ENCODE data around the gene PXT1. TPM values are rescaled to one million over a fixed set of nuclear protein-coding genes. Genes with fewer than 3 reads are reported as not detected.
"Not testable (repeated sequence)": the region's sequence is repeated elsewhere in the genome, so short reads cannot be mapped to it uniquely, and the experiment has no call there.

Gene PXT1
- total and polyA plus RNA-seq, 2 donors (not counting 1 experiment from before 2014, with no cell fraction given): 0.52 TPM; not detected in 1

DNA sequence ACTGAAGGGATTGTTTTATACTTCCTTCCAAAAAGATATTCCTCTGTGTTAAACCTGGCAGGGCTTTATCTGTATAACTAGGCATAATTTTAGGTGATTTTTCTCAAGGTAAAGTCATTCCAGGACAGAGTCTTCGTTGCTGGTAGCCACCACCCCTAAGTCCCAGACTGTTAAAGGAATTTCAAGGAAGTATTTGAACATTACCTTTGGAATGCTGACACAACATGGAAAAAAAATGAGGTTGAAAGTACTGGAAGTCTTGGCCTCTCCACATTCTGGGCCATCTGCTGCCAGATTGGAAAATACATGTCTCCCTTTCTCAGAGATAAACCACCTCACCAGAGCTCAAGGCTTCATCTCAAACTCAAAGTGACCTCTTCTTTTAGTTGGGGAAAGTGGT, 28.2 kb downstream of the PXT1 start:
- TF ChIP-seq, protein P1, sequence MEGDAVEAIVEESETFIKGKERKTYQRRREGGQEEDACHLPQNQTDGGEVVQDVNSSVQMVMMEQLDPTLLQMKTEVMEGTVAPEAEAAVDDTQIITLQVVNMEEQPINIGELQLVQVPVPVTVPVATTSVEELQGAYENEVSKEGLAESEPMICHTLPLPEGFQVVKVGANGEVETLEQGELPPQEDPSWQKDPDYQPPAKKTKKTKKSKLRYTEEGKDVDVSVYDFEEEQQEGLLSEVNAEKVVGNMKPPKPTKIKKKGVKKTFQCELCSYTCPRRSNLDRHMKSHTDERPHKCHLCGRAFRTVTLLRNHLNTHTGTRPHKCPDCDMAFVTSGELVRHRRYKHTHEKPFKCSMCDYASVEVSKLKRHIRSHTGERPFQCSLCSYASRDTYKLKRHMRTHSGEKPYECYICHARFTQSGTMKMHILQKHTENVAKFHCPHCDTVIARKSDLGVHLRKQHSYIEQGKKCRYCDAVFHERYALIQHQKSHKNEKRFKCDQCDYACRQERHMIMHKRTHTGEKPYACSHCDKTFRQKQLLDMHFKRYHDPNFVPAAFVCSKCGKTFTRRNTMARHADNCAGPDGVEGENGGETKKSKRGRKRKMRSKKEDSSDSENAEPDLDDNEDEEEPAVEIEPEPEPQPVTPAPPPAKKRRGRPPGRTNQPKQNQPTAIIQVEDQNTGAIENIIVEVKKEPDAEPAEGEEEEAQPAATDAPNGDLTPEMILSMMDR (IDR thresholded peaks at IDR 0.05): no peak
- TF ChIP-seq EZH2 (IDR thresholded peaks at IDR 0.05; ENCODE audit: borderline replicate concordance, insufficient read depth, low read depth, low read length, poor library complexity, severe bottlenecking): no peak
- peaks cover 2% of the 10 kb centered on the region for H3K9me3 Mint-ChIP-seq (ENCODE audit: insufficient read depth)
- intact Hi-C loops (cut with micrococcal nuclease): no loop called here
- Histone ChIP-seq H3K4me2 (replicated peaks; ENCODE audit: low read depth, low read length, poor library complexity, severe bottlenecking) (no peak overlapping the region), H3K36me3 (replicated peaks in 1 of 2; ENCODE audit: control extremely low read depth in 1 of 2, control insufficient read depth in 1 of 2, extremely low read depth in 1 of 2, insufficient read depth in 2 of 2, low read length in 1 of 2) (no peaks in the 10 kb centered on the region), H3K79me2 (ENCODE audit: control insufficient read depth, insufficient read depth, low read length) (no peaks in the 10 kb centered on the region), H3K9ac (ENCODE audit: low read length) (no peak overlapping the region), H3K27me3 (replicated peaks in 1 of 4; ENCODE audit: control extremely low read depth in 1 of 4, control insufficient read depth in 3 of 4, insufficient read depth in 4 of 4, low read length in 3 of 4) (no peaks in the 10 kb centered on the region), H2AFZ (ENCODE audit: insufficient read depth, low read depth, low read length, poor library complexity, severe bottlenecking) (no peak overlapping the region), H3K27ac (ENCODE audit: low read length in 2 of 2) (no peak overlapping the region), H4K20me1 (ENCODE audit: control insufficient read depth, insufficient read depth, low read length, poor library complexity, severe bottlenecking) (no peaks in the 10 kb centered on the region), H3K9me3 (ENCODE audit: control extremely low read depth in 1 of 3, control insufficient read depth in 2 of 3, insufficient read depth in 1 of 3, low read length in 2 of 3) (peaks cover 0 to 8% (median 0%) of the 10 kb centered on the region in 3 donors), H3K4me3 (ENCODE audit: control extremely low read depth in 1 of 5, extremely low read depth in 1 of 5, insufficient read depth in 1 of 5, low read depth in 2 of 5, low read length in 4 of 5) (no peak overlapping the region), H3K4me1 (ENCODE audit: control insufficient read depth in 2 of 2, insufficient read depth in 2 of 2, low read length in 2 of 2) (no peaks in the 10 kb centered on the region)
- WGBS (ENCODE audit: insufficient coverage): no CpG with 5 or more reads among the region's 1 CpG
- no peak overlapping the region for H3K4me3 Mint-ChIP-seq
- CTCF ChIA-PET: no interaction called here
- DNase-seq (no peak), ATAC-seq (ENCODE audit: low read depth) (no peak)
- POLR2A ChIA-PET: no interaction called here
- no peak overlapping the region for H3K27ac Mint-ChIP-seq
- H3K4me1 Mint-ChIP-seq: no peaks in the 10 kb centered on the region
- H3K27me3 Mint-ChIP-seq: peaks cover 12% of the 10 kb centered on the region

DNA sequence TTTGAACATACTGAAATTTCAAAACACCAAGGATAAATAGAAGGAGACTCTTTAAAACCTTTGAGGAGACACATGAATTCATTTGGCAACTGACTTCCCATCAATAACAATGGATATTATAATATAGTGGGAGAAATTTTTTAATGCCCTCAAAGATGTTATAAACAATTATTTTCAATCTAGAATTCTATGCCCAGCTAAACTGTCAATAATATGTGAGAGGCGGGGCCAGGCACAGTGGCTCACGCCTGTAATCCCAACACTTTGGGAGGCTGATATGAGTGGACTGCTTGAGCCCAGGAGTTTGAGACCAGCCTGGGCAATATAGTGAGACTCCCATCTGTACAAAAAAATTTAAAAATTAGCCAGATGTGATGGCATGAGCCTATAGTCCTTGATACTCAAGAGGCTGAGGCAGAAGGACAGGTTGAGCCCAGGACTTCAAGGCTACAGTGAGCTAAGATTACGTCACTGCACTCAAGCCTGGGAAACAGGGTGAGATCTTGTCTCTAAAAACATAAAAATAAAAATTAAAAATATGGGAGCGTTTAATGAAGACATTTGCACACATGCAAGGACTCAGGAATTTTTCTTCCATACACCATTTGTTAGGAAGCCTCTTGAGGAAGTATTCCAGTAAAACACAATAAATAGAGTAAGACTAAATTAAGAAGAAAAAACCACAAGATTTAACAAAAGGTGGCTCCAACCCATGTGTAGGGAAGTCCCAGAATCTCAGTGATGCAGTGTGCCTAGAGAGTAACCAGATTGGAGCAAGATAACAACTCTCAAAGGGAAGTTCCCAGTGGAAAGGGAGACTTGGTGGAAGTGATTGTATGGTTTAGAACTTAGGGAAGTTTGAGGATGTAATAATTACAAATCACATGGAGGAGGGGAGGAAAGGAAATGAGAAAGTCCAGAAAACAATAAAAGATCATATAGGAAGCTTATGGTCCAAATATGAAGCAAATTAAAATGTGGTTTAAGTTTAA, 28.9 kb downstream of the PXT1 start:
- CTCF ChIA-PET: no interaction called here
- no peaks in the 10 kb centered on the region for H3K79me2 ChIP-seq (ENCODE audit: control insufficient read depth, insufficient read depth, low read length)
- H3K9ac ChIP-seq (ENCODE audit: low read length): no peak overlapping the region
- WGBS (ENCODE audit: insufficient coverage): no CpG with 5 or more reads among the region's 4 CpGs
- Mint-ChIP-seq H3K4me1 (no peaks in the 10 kb centered on the region), H3K9me3 (ENCODE audit: insufficient read depth) (peaks cover 2% of the 10 kb centered on the region), H3K4me3 (no peak overlapping the region), H3K27ac (no peak overlapping the region), H3K27me3 (peaks cover 17% of the 10 kb centered on the region)
- H3K27me3 ChIP-seq (replicated peaks in 1 of 4; ENCODE audit: control extremely low read depth in 1 of 4, control insufficient read depth in 3 of 4, insufficient read depth in 4 of 4, low read length in 3 of 4): no peaks in the 10 kb centered on the region
- H3K27ac ChIP-seq (ENCODE audit: low read length in 2 of 2): no peak overlapping the region
- no peak overlapping the region for H3K4me2 ChIP-seq (replicated peaks; ENCODE audit: low read depth, low read length, poor library complexity, severe bottlenecking)
- no peaks in the 10 kb centered on the region for H3K4me1 ChIP-seq (ENCODE audit: control insufficient read depth in 2 of 2, insufficient read depth in 2 of 2, low read length in 2 of 2)
- DNase-seq: no peak
- ATAC-seq (ENCODE audit: low read depth): no peak
- TF ChIP-seq, protein P1 (IDR thresholded peaks at IDR 0.05): no peak
- TF ChIP-seq EZH2 (IDR thresholded peaks at IDR 0.05; ENCODE audit: borderline replicate concordance, insufficient read depth, low read depth, low read length, poor library complexity, severe bottlenecking): no peak
- no peaks in the 10 kb centered on the region for H3K36me3 ChIP-seq (replicated peaks in 1 of 2; ENCODE audit: control extremely low read depth in 1 of 2, control insufficient read depth in 1 of 2, extremely low read depth in 1 of 2, insufficient read depth in 2 of 2, low read length in 1 of 2)
- peaks cover 0 to 8% (median 0%) of the 10 kb centered on the region in 3 donors for H3K9me3 ChIP-seq (ENCODE audit: control extremely low read depth in 1 of 3, control insufficient read depth in 2 of 3, insufficient read depth in 1 of 3, low read length in 2 of 3)
- no peaks in the 10 kb centered on the region for H4K20me1 ChIP-seq (ENCODE audit: control insufficient read depth, insufficient read depth, low read length, poor library complexity, severe bottlenecking)
- H2AFZ ChIP-seq (ENCODE audit: insufficient read depth, low read depth, low read length, poor library complexity, severe bottlenecking): no peak overlapping the region
- H3K4me3 ChIP-seq (ENCODE audit: control extremely low read depth in 1 of 5, extremely low read depth in 1 of 5, insufficient read depth in 1 of 5, low read depth in 2 of 5, low read length in 4 of 5): no peak overlapping the region
- intact Hi-C loops (cut with micrococcal nuclease): no loop called here
- POLR2A ChIA-PET: no interaction called here

DNA sequence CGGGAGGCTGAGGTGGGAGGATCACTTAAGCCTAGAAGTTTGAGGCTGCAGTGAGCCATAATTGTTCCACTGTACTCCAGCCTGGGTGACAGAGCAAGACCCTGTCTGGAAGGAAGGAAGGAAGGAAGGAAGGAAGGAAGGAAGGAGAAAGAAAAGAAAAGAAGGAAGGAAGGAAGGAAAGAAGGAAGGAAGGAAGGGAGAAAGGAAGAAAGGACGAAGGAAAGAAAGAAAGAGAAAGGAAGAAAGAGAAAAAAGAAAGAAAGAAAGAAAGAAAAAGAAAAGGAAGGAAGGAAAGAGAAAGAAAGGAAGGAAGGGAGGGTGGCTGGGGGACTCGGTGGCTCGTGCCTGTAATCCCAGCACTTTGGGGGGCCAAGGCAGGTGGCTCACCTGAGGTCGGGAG, 32.9 kb downstream of the PXT1 start:
- H3K9me3 Mint-ChIP-seq (ENCODE audit: insufficient read depth); H3K9ac ChIP-seq (ENCODE audit: low read length); DNase-seq; H4K20me1 ChIP-seq (ENCODE audit: control insufficient read depth, insufficient read depth, low read length, poor library complexity, severe bottlenecking); H3K4me1 Mint-ChIP-seq; H3K9me3 ChIP-seq (ENCODE audit: control extremely low read depth in 1 of 3, control insufficient read depth in 2 of 3, insufficient read depth in 1 of 3, low read length in 2 of 3); H3K27me3 ChIP-seq (replicated peaks in 1 of 4; ENCODE audit: control extremely low read depth in 1 of 4, control insufficient read depth in 3 of 4, insufficient read depth in 4 of 4, low read length in 3 of 4); H3K27ac Mint-ChIP-seq; H3K36me3 ChIP-seq (replicated peaks in 1 of 2; ENCODE audit: control extremely low read depth in 1 of 2, control insufficient read depth in 1 of 2, extremely low read depth in 1 of 2, insufficient read depth in 2 of 2, low read length in 1 of 2); ATAC-seq (ENCODE audit: low read depth); intact Hi-C loops (cut with micrococcal nuclease); H3K4me2 ChIP-seq (replicated peaks; ENCODE audit: low read depth, low read length, poor library complexity, severe bottlenecking); H2AFZ ChIP-seq (ENCODE audit: insufficient read depth, low read depth, low read length, poor library complexity, severe bottlenecking); H3K4me1 ChIP-seq (ENCODE audit: control insufficient read depth in 2 of 2, insufficient read depth in 2 of 2, low read length in 2 of 2); H3K4me3 ChIP-seq (ENCODE audit: control extremely low read depth in 1 of 5, extremely low read depth in 1 of 5, insufficient read depth in 1 of 5, low read depth in 2 of 5, low read length in 4 of 5); H3K79me2 ChIP-seq (ENCODE audit: control insufficient read depth, insufficient read depth, low read length); H3K4me3 Mint-ChIP-seq; CTCF ChIA-PET; H3K27ac ChIP-seq (ENCODE audit: low read length in 2 of 2): not testable (repeated sequence)
- WGBS (ENCODE audit: insufficient coverage): 71% methylated on average over 5 of the region's 5 CpGs
- peaks cover 28% of the 10 kb centered on the region for H3K27me3 Mint-ChIP-seq
- POLR2A ChIA-PET: interaction anchor here (0.7 kb wide), 1 partner anchor 40 kb away, joined by 6 read pairs; no protein-coding TSS in a partner anchor
